ENCODE data around the gene RALGPS1.
"Not testable (repeated sequence)": the region's sequence is repeated elsewhere in the genome, so short reads cannot be mapped to it uniquely, and the experiment has no call there.

The RALGPS1 gene

GRCh38 chr9:127143920-127144465 is 229.4 kb downstream of the RALGPS1 start:
- no peak for DNase-seq

- no peak for DNase-seq
These were observed 230.3 kb downstream of the RALGPS1 start for GRCh38 chr9:127144670-127145445.

- not testable (repeated sequence) for DNase-seq
These were observed 232.3 kb downstream of the RALGPS1 start for GRCh38 chr9:127146841-127147240.

GRCh38 chr9:127147251-127147650 is 232.7 kb downstream of the RALGPS1 start:
- DNase-seq, result no peak

- no peak for DNase-seq
These were observed 233.4 kb downstream of the RALGPS1 start for GRCh38 chr9:127148014-127148413.

- no peak for DNase-seq
These were observed 234.4 kb downstream of the RALGPS1 start for GRCh38 chr9:127149010-127149409.

- no peak for DNase-seq
These were observed 235.1 kb downstream of the RALGPS1 start for GRCh38 chr9:127149463-127150390.

GRCh38 chr9:127153501-127153900 is 238.9 kb downstream of the RALGPS1 start:
- DNase-seq, result no peak

GRCh38 chr9:127154003-127154389 is 239.4 kb downstream of the RALGPS1 start:
- no peak for DNase-seq

- DNase-seq, result no peak
These were observed 240.0 kb downstream of the RALGPS1 start for GRCh38 chr9:127154390-127155191.

GRCh38 chr9:127155314-127155960 is 240.9 kb downstream of the RALGPS1 start:
- no peak for DNase-seq

GRCh38 chr9:127158786-127159324 is 244.3 kb downstream of the RALGPS1 start:
- DNase-seq, result no peak

GRCh38 chr9:127159325-127159801 is 244.8 kb downstream of the RALGPS1 start:
- no peak for DNase-seq

- DNase-seq, result no peak
These were observed 245.5 kb downstream of the RALGPS1 start for GRCh38 chr9:127159949-127160610.

GRCh38 chr9:127161081-127161624 is 246.6 kb downstream of the RALGPS1 start:
- no peak for DNase-seq

- DNase-seq, result no peak
These were observed 247.7 kb downstream of the RALGPS1 start for GRCh38 chr9:127162046-127162863.

GRCh38 chr9:127162864-127163365 is 248.3 kb downstream of the RALGPS1 start:
- DNase-seq, result no peak

- DNase-seq, result no peak
These were observed 248.8 kb downstream of the RALGPS1 start for GRCh38 chr9:127163409-127163808.

- no peak for DNase-seq
These were observed 250.5 kb downstream of the RALGPS1 start for GRCh38 chr9:127165116-127165515.

GRCh38 chr9:127166111-127166510 is 251.5 kb downstream of the RALGPS1 start:
- no peak for DNase-seq

Measured in SIG-M5 (cell line).